Prostate gland (tissue), 2 donors: Measurements from ENCODE around the gene FOXF1. TPM values are rescaled to one million over a fixed set of nuclear protein-coding genes. Genes with fewer than 3 reads are reported as not detected.
A peak's percentile ranks its signal among the peaks of the same experiment; 100 is the strongest.

Source experiments
- DNase-seq: peaks from one replicate; pipeline ENCODE4 v3.0.0-alpha.2; 2019; ENCODE audit warnings: low spot score
- H3K27ac ChIP-seq, 2 donors: fragments of 200-600 bp; sonication (generic); 2 replicates each; pipeline ENCODE4 v1.5.1; 2017 to 2019
- H3K27me3 ChIP-seq: fragments of 200-600 bp; sonication (generic); replicated peaks from 2 replicates; pipeline ENCODE4 v1.5.1; 2019; ENCODE audit not compliant: insufficient read depth
- H3K36me3 ChIP-seq, 2 donors: fragments of 200-600 bp; sonication (generic); 1 replicate in 1 of 2; 2 replicates in 1 of 2; pipeline versions ENCODE4 v1.5.1 to v1.8.1; 2017 to 2019
- H3K4me1 ChIP-seq: fragments of 200-600 bp; sonication (generic); replicated peaks from 2 replicates; pipeline ENCODE4 v1.5.1; 2019
- H3K4me3 ChIP-seq, 2 donors: fragments of 200-600 bp; sonication (generic); 2 replicates each; pipeline ENCODE4 v1.5.1; 2017 to 2019
- H3K9me3 ChIP-seq: fragments of 200-600 bp; sonication (generic); 2 replicates; pipeline ENCODE4 v1.5.1; 2017
- CTCF ChIP-seq, 4 experiments: fragments of 200-600 bp in 2 of 4; fragments of 450-650 bp in 2 of 4; sonication (generic) in 2 of 4; IDR thresholded peaks; 1 replicate in 3 of 4; 2 replicates in 1 of 4; pipeline ENCODE4 v1.5.1; 2016 to 2019; ENCODE audit warnings: antibody characterized with exemption in 4 of 4, mild to moderate bottlenecking in 2 of 4, moderate library complexity in 2 of 4
- POLR2A ChIP-seq: fragments of 450-650 bp; IDR thresholded peaks from one replicate; pipeline ENCODE4 v1.6.1; 2016; ENCODE audit warnings: antibody characterized with exemption, mild to moderate bottlenecking
- POLR2AphosphoS5 ChIP-seq: sonication (generic); formaldehyde crosslinking; IDR thresholded peaks from one replicate; pipeline ENCODE4 v1.6.1; 2017; ENCODE audit warnings: antibody characterized with exemption
- WGBS: methylation state at CpG from one replicate; pipeline ENCODE4 v1.1.5; 2018; 5-methylcytosine and 5-hydroxymethylcytosine counted together
- intact Hi-C: fragments of 100-400 bp; cut with DNase I; formaldehyde crosslinking; loops from one replicate; pipeline ENCODE4 v1.14.2; 2022
- total RNA-seq, 2 donors: library from RNA; depleted of rRNA; stranded (reverse); fragments of >200 nt; gene quantifications; one replicate each; pipeline ENCODE4 v1.1.0, GENCODE V29; 2016

The FOXF1 gene
- total RNA-seq, 2 donors from 2014 or later: 5.3 to 6.9 TPM

- 7% methylated on average over 27 of the region's 27 CpGs for WGBS
- Histone ChIP-seq H3K4me1 (peaks cover 8% of the 10 kb centered on the region), H3K4me3 (peak overlapping the region; percentile 21 to 23), H3K36me3 (no peaks in the 10 kb centered on the region), H3K27ac (peak overlapping the region; percentile 85 to 87), H3K9me3 (no peaks in the 10 kb centered on the region), H3K27me3 (peaks cover 40% of the 10 kb centered on the region)
- TF ChIP-seq POLR2AphosphoS5 (no peak), CTCF (IDR thresholded peaks at IDR 0.05) (no peak), POLR2A (no peak)
- no peak for DNase-seq
- intact Hi-C loops: loop anchor here (5.0 kb wide), 1 partner anchor 204 kb away; no protein-coding TSS in a partner anchor
Observed at GRCh38 chr16:86505899-86506864, 4.1 kb upstream of the FOXF1 start.

GRCh38 chr16:86507173-86508027 lies 2.9 kb upstream of the FOXF1 start:
- no peaks in the 10 kb centered on the region for H3K9me3 ChIP-seq
- H3K4me1 ChIP-seq: peaks cover 8% of the 10 kb centered on the region
- H3K36me3 ChIP-seq: no peaks in the 10 kb centered on the region
- DNase-seq: no peak
- 8% methylated on average over 37 of the region's 37 CpGs for WGBS
- H3K4me3 ChIP-seq: peak overlapping the region; percentile 45 to 48
- no peak for TF ChIP-seq POLR2AphosphoS5
- no peak for TF ChIP-seq POLR2A
- no peak for TF ChIP-seq CTCF (IDR thresholded peaks at IDR 0.05)
- H3K27ac ChIP-seq: peak overlapping the region; percentile 85 to 87
- intact Hi-C loops: loop anchor here (2.0 to 5.0 kb wide), 2 partner anchors 165 to 205 kb away; no protein-coding TSS in a partner anchor
- H3K27me3 ChIP-seq: peaks cover 49% of the 10 kb centered on the region

DNA sequence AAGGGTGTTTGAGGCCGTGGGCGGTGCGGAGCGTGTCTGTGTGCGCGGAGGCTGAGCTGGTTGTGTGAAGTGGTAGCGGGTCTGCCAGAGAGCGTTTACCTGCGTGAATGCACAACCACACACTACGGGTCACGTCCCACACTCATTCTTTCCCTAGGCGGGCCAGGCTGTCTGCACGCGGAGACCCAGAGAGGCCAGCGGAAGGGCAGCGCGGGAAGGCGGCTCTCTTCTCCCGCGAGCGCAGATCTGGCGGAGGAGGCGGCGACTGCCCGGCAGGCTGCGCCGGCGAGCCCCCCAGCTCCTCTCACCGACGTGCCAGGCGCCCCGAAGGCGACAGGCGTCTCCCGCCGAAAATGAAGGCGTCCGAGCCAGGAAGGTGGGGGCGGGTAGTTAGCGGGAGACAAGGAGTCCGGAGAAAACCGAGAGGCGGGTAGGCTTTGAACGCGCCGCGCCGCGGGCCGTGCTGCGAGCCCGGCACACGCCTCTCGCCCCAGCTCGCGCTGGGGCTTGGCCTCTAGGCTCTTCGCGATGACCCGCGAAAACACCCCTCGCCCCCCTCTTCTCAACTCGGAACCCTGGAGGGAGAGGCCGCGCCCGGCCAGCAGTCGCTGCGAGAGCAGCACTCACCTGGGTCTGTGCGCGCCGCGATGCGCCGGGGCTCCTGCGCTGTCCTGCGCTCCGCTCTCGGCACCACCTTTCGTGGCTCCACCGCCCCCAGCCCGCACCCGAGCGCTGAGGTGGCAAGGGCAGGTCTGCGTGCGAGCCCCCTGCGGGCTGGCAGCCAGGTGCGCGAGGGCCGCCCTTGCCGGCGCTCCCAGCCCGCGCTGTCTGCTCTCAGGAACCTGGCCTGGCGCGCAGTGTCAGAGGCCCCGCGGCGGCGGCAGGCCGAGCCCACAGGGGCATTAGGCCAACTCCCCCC lies 2.0 kb upstream of the FOXF1 start:
- H3K27ac ChIP-seq: peak overlapping the region; percentile 85 to 87

More for the DNA sequence above, 2.0 kb upstream of the FOXF1 start:
- intact Hi-C loops: loop anchor here (2.0 to 5.0 kb wide), 2 partner anchors 165 to 206 kb away; no protein-coding TSS in a partner anchor
- H3K4me1 ChIP-seq: peaks cover 8% of the 10 kb centered on the region
- DNase-seq: no peak
- TF ChIP-seq POLR2AphosphoS5 (no peak), CTCF (IDR thresholded peaks at IDR 0.05) (no peak), POLR2A (no peak)
- no peaks in the 10 kb centered on the region for H3K9me3 ChIP-seq
- peak overlapping the region; percentile 45 to 48 for H3K4me3 ChIP-seq
- peaks cover 50% of the 10 kb centered on the region for H3K27me3 ChIP-seq
- no peaks in the 10 kb centered on the region for H3K36me3 ChIP-seq
- 1% methylated on average over 99 of the region's 99 CpGs for WGBS
